ENCODE data around the gene PRAMEF1. TPM values are rescaled to one million over a fixed set of nuclear protein-coding genes. Genes with fewer than 3 reads are reported as not detected.
"Not testable (repeated sequence)": the region's sequence is repeated elsewhere in the genome, so short reads cannot be mapped to it uniquely, and the experiment has no call there.

The PRAMEF1 gene
- total RNA-seq, 1 donor from 2014 or later = not detected

GRCh38 chr1:12810691-12811408, 19.7 kb downstream of the PRAMEF1 start:
- Mint-ChIP-seq H3K27ac (no peak overlapping the region), H3K4me3 (no peak overlapping the region), H3K4me1 (no peaks in the 10 kb centered on the region), H3K27me3 (ENCODE audit: insufficient read depth, low read depth) (peaks cover 10% of the 10 kb centered on the region), H3K9me3 (peaks cover 6% of the 10 kb centered on the region), H3K36me3 (no peaks in the 10 kb centered on the region)
- Histone ChIP-seq H3K4me3 (no peak overlapping the region), H3K4me2 (no peak overlapping the region), H4K20me1 (ENCODE audit: low read depth) (no peaks in the 10 kb centered on the region), H3K79me2 (ENCODE audit: low read depth) (no peaks in the 10 kb centered on the region), H3K27ac (no peak overlapping the region), H3K4me1 (no peaks in the 10 kb centered on the region), H3K27me3 (no peaks in the 10 kb centered on the region), H3F3A (ENCODE audit: low read depth) (no peaks in the 10 kb centered on the region), H3K36me3 (no peaks in the 10 kb centered on the region), H3K9ac (no peak overlapping the region), H3K9me3 (ENCODE audit: low read depth) (no peaks in the 10 kb centered on the region), H2AFZ (replicated peaks) (no peak overlapping the region)
- no peak for DNase-seq (ENCODE audit: low spot score)
- TF ChIP-seq CTCF (IDR thresholded peaks at IDR 0.05) = no peak
- TF ChIP-seq EZH2phosphoT487 (IDR thresholded peaks at IDR 0.05) = no peak
- no peak for TF ChIP-seq EZH2 (IDR thresholded peaks at IDR 0.05)

- no peak overlapping the region for H3K9ac ChIP-seq
- H3K27ac Mint-ChIP-seq = no peak overlapping the region
- H3K9me3 Mint-ChIP-seq = peaks cover 6% of the 10 kb centered on the region
- H3K4me2 ChIP-seq = no peak overlapping the region
- H3K4me1 ChIP-seq = no peaks in the 10 kb centered on the region
- H3K4me1 Mint-ChIP-seq = no peaks in the 10 kb centered on the region
- TF ChIP-seq EZH2 (IDR thresholded peaks at IDR 0.05) (no peak), CTCF (IDR thresholded peaks at IDR 0.05) (no peak), EZH2phosphoT487 (IDR thresholded peaks at IDR 0.05) (no peak)
- H3K27ac ChIP-seq = no peak overlapping the region
- no peaks in the 10 kb centered on the region for H3K36me3 Mint-ChIP-seq
- H3F3A ChIP-seq (ENCODE audit: low read depth) = no peaks in the 10 kb centered on the region
- DNase-seq (ENCODE audit: low spot score) = no peak
- no peaks in the 10 kb centered on the region for H3K79me2 ChIP-seq (ENCODE audit: low read depth)
- H3K27me3 Mint-ChIP-seq (ENCODE audit: insufficient read depth, low read depth) = peaks cover 10% of the 10 kb centered on the region
- H3K36me3 ChIP-seq = no peaks in the 10 kb centered on the region
- no peaks in the 10 kb centered on the region for H4K20me1 ChIP-seq (ENCODE audit: low read depth)
- H2AFZ ChIP-seq (replicated peaks) = no peak overlapping the region
- no peak overlapping the region for H3K4me3 Mint-ChIP-seq
- no peaks in the 10 kb centered on the region for H3K9me3 ChIP-seq (ENCODE audit: low read depth)
- H3K27me3 ChIP-seq = no peaks in the 10 kb centered on the region
- no peak overlapping the region for H3K4me3 ChIP-seq
These were observed 20.2 kb downstream of the PRAMEF1 start for GRCh38 chr1:12811409-12811784.

GRCh38 chr1:12819061-12819460, 27.9 kb downstream of the PRAMEF1 start:
- not testable (repeated sequence) for H3K4me2 ChIP-seq; H3K27ac ChIP-seq; H3K27me3 ChIP-seq; H3K79me2 ChIP-seq (ENCODE audit: low read depth); H3F3A ChIP-seq (ENCODE audit: low read depth); H3K4me1 ChIP-seq; H3K36me3 ChIP-seq; H4K20me1 ChIP-seq (ENCODE audit: low read depth); H3K36me3 Mint-ChIP-seq; H3K27ac Mint-ChIP-seq; H3K4me3 Mint-ChIP-seq; H3K9me3 Mint-ChIP-seq; H3K4me3 ChIP-seq; DNase-seq (ENCODE audit: low spot score); H2AFZ ChIP-seq (replicated peaks); H3K9ac ChIP-seq; H3K9me3 ChIP-seq (ENCODE audit: low read depth); H3K27me3 Mint-ChIP-seq (ENCODE audit: insufficient read depth, low read depth); H3K4me1 Mint-ChIP-seq

- not testable (repeated sequence) for H3K4me1 Mint-ChIP-seq; H3F3A ChIP-seq (ENCODE audit: low read depth); H3K9me3 Mint-ChIP-seq; H3K79me2 ChIP-seq (ENCODE audit: low read depth); H3K27ac ChIP-seq; H3K36me3 Mint-ChIP-seq; H2AFZ ChIP-seq (replicated peaks); H3K27ac Mint-ChIP-seq; H3K36me3 ChIP-seq; H3K4me3 Mint-ChIP-seq; H3K27me3 ChIP-seq; H3K9me3 ChIP-seq (ENCODE audit: low read depth); H3K4me2 ChIP-seq; H3K4me1 ChIP-seq; H3K4me3 ChIP-seq; DNase-seq (ENCODE audit: low spot score); H4K20me1 ChIP-seq (ENCODE audit: low read depth); H3K27me3 Mint-ChIP-seq (ENCODE audit: insufficient read depth, low read depth); H3K9ac ChIP-seq
These were observed 40.1 kb downstream of the PRAMEF1 start, which contains the start of gene PRAMEF11 for GRCh38 chr1:12831310-12831709. PRAMEF11 (minus strand) TSS chr1:12831410; CDS start chr1:12828789, 2,621 bp downstream.

- H3K9me3 Mint-ChIP-seq; DNase-seq (ENCODE audit: low spot score); H2AFZ ChIP-seq (replicated peaks): not testable (repeated sequence)
These were observed 42.1 kb downstream of the PRAMEF1 start for GRCh38 chr1:12833251-12833650.

More at GRCh38 chr1:12833251-12833650, 42.1 kb downstream of the PRAMEF1 start:
- H3K4me3 ChIP-seq; H3K4me1 Mint-ChIP-seq; H3K9ac ChIP-seq; H3K27ac Mint-ChIP-seq; H3K4me2 ChIP-seq; H3K4me3 Mint-ChIP-seq; H3K79me2 ChIP-seq (ENCODE audit: low read depth); H3K4me1 ChIP-seq; H3K9me3 ChIP-seq (ENCODE audit: low read depth); H3K27me3 ChIP-seq; H4K20me1 ChIP-seq (ENCODE audit: low read depth); H3F3A ChIP-seq (ENCODE audit: low read depth); H3K27ac ChIP-seq; H3K36me3 Mint-ChIP-seq; H3K27me3 Mint-ChIP-seq (ENCODE audit: insufficient read depth, low read depth); H3K36me3 ChIP-seq: not testable (repeated sequence)
